ENCODE results near the gene COL19A1.
"Not testable (repeated sequence)": the region's sequence is repeated elsewhere in the genome, so short reads cannot be mapped to it uniquely, and the experiment has no call there.

Gene COL19A1

GRCh38 chr6:69900869-69901268, 34.5 kb downstream of the COL19A1 start:
- DNase-seq (ENCODE audit: low read depth): no peak

GRCh38 chr6:69901361-69901760, 35.0 kb downstream of the COL19A1 start:
- DNase-seq (ENCODE audit: low read depth): no peak

GRCh38 chr6:69907981-69908498, 41.7 kb downstream of the COL19A1 start:
- no peak for DNase-seq (ENCODE audit: low read depth)

- DNase-seq (ENCODE audit: low read depth): no peak
Measured at GRCh38 chr6:69913361-69913760, 47.0 kb downstream of the COL19A1 start.

- DNase-seq (ENCODE audit: low read depth): no peak
Measured at GRCh38 chr6:69914015-69914485, 47.7 kb downstream of the COL19A1 start.

GRCh38 chr6:69915346-69915745, 49.0 kb downstream of the COL19A1 start:
- DNase-seq (ENCODE audit: low read depth): no peak

GRCh38 chr6:69917834-69918233, 51.5 kb downstream of the COL19A1 start:
- no peak for DNase-seq (ENCODE audit: low read depth)

- DNase-seq (ENCODE audit: low read depth): no peak
Measured at GRCh38 chr6:69918813-69919475, 52.6 kb downstream of the COL19A1 start.

- not testable (repeated sequence) for DNase-seq (ENCODE audit: low read depth)
Measured at GRCh38 chr6:69921066-69921465, 54.7 kb downstream of the COL19A1 start.

GRCh38 chr6:69921611-69922010, 55.3 kb downstream of the COL19A1 start:
- DNase-seq (ENCODE audit: low read depth): not testable (repeated sequence)

GRCh38 chr6:69926745-69927144, 60.4 kb downstream of the COL19A1 start:
- no peak for DNase-seq (ENCODE audit: low read depth)

- DNase-seq (ENCODE audit: low read depth): no peak
Measured at GRCh38 chr6:69933239-69933638, 66.9 kb downstream of the COL19A1 start.

GRCh38 chr6:69935079-69935478, 68.7 kb downstream of the COL19A1 start:
- no peak for DNase-seq (ENCODE audit: low read depth)

- no peak for DNase-seq (ENCODE audit: low read depth)
Measured at GRCh38 chr6:69936674-69937363, 70.5 kb downstream of the COL19A1 start.

- DNase-seq (ENCODE audit: low read depth): no peak
Measured at GRCh38 chr6:69937402-69938136, 71.2 kb downstream of the COL19A1 start.

GRCh38 chr6:69942485-69942884, 76.1 kb downstream of the COL19A1 start:
- DNase-seq (ENCODE audit: low read depth): no peak

GRCh38 chr6:69945192-69945591, 78.8 kb downstream of the COL19A1 start:
- DNase-seq (ENCODE audit: low read depth): no peak

- DNase-seq (ENCODE audit: low read depth): no peak
Measured at GRCh38 chr6:69948479-69949114, 82.2 kb downstream of the COL19A1 start.

- no peak for DNase-seq (ENCODE audit: low read depth)
Measured at GRCh38 chr6:69953491-69953890, 87.1 kb downstream of the COL19A1 start.

- DNase-seq (ENCODE audit: low read depth): no peak
Measured at GRCh38 chr6:69954733-69955132, 88.4 kb downstream of the COL19A1 start.

GRCh38 chr6:69957985-69958559, 91.7 kb downstream of the COL19A1 start:
- no peak for DNase-seq (ENCODE audit: low read depth)

GRCh38 chr6:69958978-69959377, 92.6 kb downstream of the COL19A1 start:
- no peak for DNase-seq (ENCODE audit: low read depth)
